ENCODE results near the gene DUXA.

The DUXA gene

DNA sequence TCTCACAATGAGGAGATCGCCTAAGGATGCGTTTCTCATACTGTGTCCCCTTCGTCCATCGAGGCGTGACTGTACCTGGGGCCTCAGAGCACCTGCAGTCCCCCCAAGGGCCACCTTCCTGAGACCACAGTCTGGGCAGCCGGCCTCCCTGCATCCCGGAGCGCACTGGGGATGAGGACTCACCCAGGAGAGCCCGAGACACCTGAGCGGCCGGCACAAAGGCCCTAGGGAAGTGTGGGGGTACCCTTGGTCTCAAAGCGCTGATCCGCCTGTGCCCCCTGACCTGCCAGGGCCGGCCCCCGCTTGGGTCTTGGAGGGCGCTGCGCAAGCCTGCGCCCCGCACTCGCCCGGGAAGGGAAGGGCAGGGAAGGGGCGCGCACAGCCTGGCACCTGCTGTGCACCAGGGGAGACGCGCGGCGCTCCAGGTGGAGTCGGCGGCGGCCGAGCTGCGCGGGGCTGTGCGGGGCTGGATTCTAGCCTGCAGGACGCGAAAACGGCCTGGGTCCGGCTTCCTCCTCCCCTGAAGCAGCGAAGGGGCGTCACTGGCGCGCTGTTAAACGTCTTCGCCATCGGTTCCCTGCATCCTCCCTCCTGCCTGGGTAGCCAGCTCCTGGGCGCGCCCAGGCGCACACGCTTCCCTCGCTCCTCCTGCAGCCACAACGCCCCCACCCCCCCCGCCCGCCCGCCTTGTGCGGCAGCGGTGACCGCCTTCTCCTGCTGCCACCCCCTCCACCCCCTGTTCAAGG, 61.1 kb downstream of the DUXA start:
- DNase-seq, result no peak

Data from OCI-M1 (cell line).